ENCODE data around the gene DNAJB6.

The DNAJB6 gene

DNA sequence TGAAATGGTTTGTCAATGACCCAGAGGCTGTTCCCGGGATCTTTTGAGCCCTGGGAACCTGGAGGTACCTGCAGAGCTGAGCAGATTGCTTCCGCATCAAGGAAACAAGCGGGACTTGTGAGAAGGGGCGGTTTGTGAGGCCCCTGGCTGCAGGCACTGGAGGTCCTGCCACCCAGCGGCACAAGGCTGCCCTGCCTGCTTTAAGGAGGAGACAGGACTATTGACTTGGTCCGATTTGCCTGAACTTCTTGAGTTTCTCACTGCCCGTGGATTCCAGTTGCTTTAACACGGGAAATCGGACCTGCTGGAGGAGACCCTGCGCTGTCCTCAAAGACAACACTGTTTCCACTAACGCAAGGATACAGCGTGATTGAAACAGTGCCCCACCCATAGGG, 130.1 kb downstream of the DNAJB6 start:
- no peaks in the 10 kb centered on the region for H3K79me2 ChIP-seq (ENCODE audit: insufficient read depth, low read length)
- no peaks in the 10 kb centered on the region for H3K9me2 ChIP-seq (replicated peaks; ENCODE audit: insufficient read depth, low read length)
- no peaks in the 10 kb centered on the region for H4K20me1 ChIP-seq (ENCODE audit: low read depth, low read length)
- TF ChIP-seq, protein P1, sequence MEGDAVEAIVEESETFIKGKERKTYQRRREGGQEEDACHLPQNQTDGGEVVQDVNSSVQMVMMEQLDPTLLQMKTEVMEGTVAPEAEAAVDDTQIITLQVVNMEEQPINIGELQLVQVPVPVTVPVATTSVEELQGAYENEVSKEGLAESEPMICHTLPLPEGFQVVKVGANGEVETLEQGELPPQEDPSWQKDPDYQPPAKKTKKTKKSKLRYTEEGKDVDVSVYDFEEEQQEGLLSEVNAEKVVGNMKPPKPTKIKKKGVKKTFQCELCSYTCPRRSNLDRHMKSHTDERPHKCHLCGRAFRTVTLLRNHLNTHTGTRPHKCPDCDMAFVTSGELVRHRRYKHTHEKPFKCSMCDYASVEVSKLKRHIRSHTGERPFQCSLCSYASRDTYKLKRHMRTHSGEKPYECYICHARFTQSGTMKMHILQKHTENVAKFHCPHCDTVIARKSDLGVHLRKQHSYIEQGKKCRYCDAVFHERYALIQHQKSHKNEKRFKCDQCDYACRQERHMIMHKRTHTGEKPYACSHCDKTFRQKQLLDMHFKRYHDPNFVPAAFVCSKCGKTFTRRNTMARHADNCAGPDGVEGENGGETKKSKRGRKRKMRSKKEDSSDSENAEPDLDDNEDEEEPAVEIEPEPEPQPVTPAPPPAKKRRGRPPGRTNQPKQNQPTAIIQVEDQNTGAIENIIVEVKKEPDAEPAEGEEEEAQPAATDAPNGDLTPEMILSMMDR (IDR thresholded peaks at IDR 0.05; ENCODE audit: insufficient read depth, low read length, poor library complexity, severe bottlenecking) = no peak
- TF ChIP-seq EZH2phosphoT487 (conservative IDR thresholded peaks at IDR 0.05; ENCODE audit: low read length) = no peak
- no peak overlapping the region for H3K27ac ChIP-seq (ENCODE audit: low read depth, low read length)
- no peak overlapping the region for H3K4me3 ChIP-seq (ENCODE audit: insufficient read depth, low read length, poor library complexity, severe bottlenecking)
- no peaks in the 10 kb centered on the region for H3F3A ChIP-seq (ENCODE audit: insufficient read depth)
- H3K9me3 ChIP-seq (ENCODE audit: insufficient read depth, low read length) = no peaks in the 10 kb centered on the region
- H3K4me2 ChIP-seq (ENCODE audit: low read depth, low read length, poor library complexity, severe bottlenecking) = no peak overlapping the region
- no peaks in the 10 kb centered on the region for H3K36me3 ChIP-seq (ENCODE audit: low read length)
- no peak overlapping the region for H3K9ac ChIP-seq (ENCODE audit: low read length)
- no peaks in the 10 kb centered on the region for H3K27me3 ChIP-seq (ENCODE audit: low read length)
- H2AFZ ChIP-seq (ENCODE audit: low read depth, low read length, severe bottlenecking) = no peak overlapping the region
